ENCODE measurements around the gene BTBD2. TPM values are rescaled to one million over a fixed set of nuclear protein-coding genes. Genes with fewer than 3 reads are reported as not detected.

The BTBD2 gene
- total and polyA plus RNA-seq, 2 donors (not counting 1 experiment from before 2014, with no cell fraction given), result 75.2 to 85.6 TPM

- H2AFZ ChIP-seq (ENCODE audit: insufficient read depth, low read depth, low read length, poor library complexity, severe bottlenecking), result peak overlapping the region; percentile 54
- H3K36me3 ChIP-seq (replicated peaks in 1 of 2; ENCODE audit: control extremely low read depth in 1 of 2, control insufficient read depth in 1 of 2, extremely low read depth in 1 of 2, insufficient read depth in 2 of 2, low read length in 1 of 2), result no peaks in the 10 kb centered on the region
- no peaks in the 10 kb centered on the region for H3K9me3 Mint-ChIP-seq (ENCODE audit: insufficient read depth)
- DNase-seq, result peak; percentile 56
- H3K27me3 ChIP-seq (replicated peaks in 1 of 4; ENCODE audit: control extremely low read depth in 1 of 4, control insufficient read depth in 3 of 4, insufficient read depth in 4 of 4, low read length in 3 of 4), result no peaks in the 10 kb centered on the region
- peak; percentile 46 for ATAC-seq (ENCODE audit: low read depth)
- peaks cover 46% of the 10 kb centered on the region for H3K79me2 ChIP-seq (ENCODE audit: control insufficient read depth, insufficient read depth, low read length)
- CTCF ChIA-PET, result no interaction called here
- H4K20me1 ChIP-seq (ENCODE audit: control insufficient read depth, insufficient read depth, low read length, poor library complexity, severe bottlenecking), result peaks cover 27% of the 10 kb centered on the region
- intact Hi-C loops (cut with micrococcal nuclease), result loop anchor here (10.0 kb wide), 1 partner anchor 140 kb away; no protein-coding TSS in a partner anchor
- 11% methylated on average over 74 of the region's 74 CpGs for WGBS (ENCODE audit: insufficient coverage)
- H3K4me1 Mint-ChIP-seq, result peaks cover 30% of the 10 kb centered on the region
- no peak for TF ChIP-seq EZH2 (IDR thresholded peaks at IDR 0.05; ENCODE audit: borderline replicate concordance, insufficient read depth, low read depth, low read length, poor library complexity, severe bottlenecking)
- POLR2A ChIA-PET, result no interaction called here
- H3K4me3 ChIP-seq (ENCODE audit: control extremely low read depth in 1 of 5, extremely low read depth in 1 of 5, insufficient read depth in 1 of 5, low read depth in 2 of 5, low read length in 4 of 5), result peak overlapping the region in 4 of 5 experiments; percentile 17 to 55 (median 48)
- peak overlapping the region; percentile 54 for H3K9ac ChIP-seq (ENCODE audit: low read length)
- H3K27me3 Mint-ChIP-seq, result no peaks in the 10 kb centered on the region
- H3K27ac Mint-ChIP-seq, result peak overlapping the region; percentile 65
- H3K4me1 ChIP-seq (ENCODE audit: control insufficient read depth in 2 of 2, insufficient read depth in 2 of 2, low read length in 2 of 2), result peaks cover 15 to 24% of the 10 kb centered on the region in 2 donors
- H3K4me2 ChIP-seq (replicated peaks; ENCODE audit: low read depth, low read length, poor library complexity, severe bottlenecking), result peak overlapping the region; percentile 79
- H3K27ac ChIP-seq (ENCODE audit: low read length in 2 of 2), result no peak overlapping the region
- peak overlapping the region; percentile 60 for H3K4me3 Mint-ChIP-seq
- peaks cover 0 to 4% (median 0%) of the 10 kb centered on the region in 3 donors for H3K9me3 ChIP-seq (ENCODE audit: control extremely low read depth in 1 of 3, control insufficient read depth in 2 of 3, insufficient read depth in 1 of 3, low read length in 2 of 3)
Observed at GRCh38 chr19:2014731-2015607, 545 bp downstream of the BTBD2 start.

- peaks cover 38% of the 10 kb centered on the region for H3K79me2 ChIP-seq (ENCODE audit: control insufficient read depth, insufficient read depth, low read length)
- Mint-ChIP-seq H3K9me3 (ENCODE audit: insufficient read depth) (no peaks in the 10 kb centered on the region), H3K4me1 (peaks cover 26% of the 10 kb centered on the region), H3K27me3 (no peaks in the 10 kb centered on the region), H3K27ac (no peak overlapping the region), H3K4me3 (peak overlapping the region; percentile 60)
- intact Hi-C loops (cut with micrococcal nuclease), result loop anchor here (10.0 kb wide), 1 partner anchor 139 kb away; no protein-coding TSS in a partner anchor
- no peak overlapping the region for H2AFZ ChIP-seq (ENCODE audit: insufficient read depth, low read depth, low read length, poor library complexity, severe bottlenecking)
- DNase-seq, result no peak
- ChIA-PET POLR2A (no interaction called here), CTCF (no interaction called here)
- no peak overlapping the region for H3K27ac ChIP-seq (ENCODE audit: low read length in 2 of 2)
- H3K36me3 ChIP-seq (replicated peaks in 1 of 2; ENCODE audit: control extremely low read depth in 1 of 2, control insufficient read depth in 1 of 2, extremely low read depth in 1 of 2, insufficient read depth in 2 of 2, low read length in 1 of 2), result no peaks in the 10 kb centered on the region
- no peak overlapping the region for H3K4me3 ChIP-seq (ENCODE audit: control extremely low read depth in 1 of 5, extremely low read depth in 1 of 5, insufficient read depth in 1 of 5, low read depth in 2 of 5, low read length in 4 of 5)
- peaks cover 0 to 7% (median 0%) of the 10 kb centered on the region in 3 donors for H3K9me3 ChIP-seq (ENCODE audit: control extremely low read depth in 1 of 3, control insufficient read depth in 2 of 3, insufficient read depth in 1 of 3, low read length in 2 of 3)
- H3K4me1 ChIP-seq (ENCODE audit: control insufficient read depth in 2 of 2, insufficient read depth in 2 of 2, low read length in 2 of 2), result peaks cover 10 to 17% of the 10 kb centered on the region in 2 donors
- WGBS (ENCODE audit: insufficient coverage), result 89% methylated on average over 5 of the region's 5 CpGs
- no peak for TF ChIP-seq EZH2 (IDR thresholded peaks at IDR 0.05; ENCODE audit: borderline replicate concordance, insufficient read depth, low read depth, low read length, poor library complexity, severe bottlenecking)
- no peak overlapping the region for H3K9ac ChIP-seq (ENCODE audit: low read length)
- peak overlapping the region; percentile 79 for H3K4me2 ChIP-seq (replicated peaks; ENCODE audit: low read depth, low read length, poor library complexity, severe bottlenecking)
- H3K27me3 ChIP-seq (replicated peaks in 1 of 4; ENCODE audit: control extremely low read depth in 1 of 4, control insufficient read depth in 3 of 4, insufficient read depth in 4 of 4, low read length in 3 of 4), result no peaks in the 10 kb centered on the region
- no peak for ATAC-seq (ENCODE audit: low read depth)
- peaks cover 27% of the 10 kb centered on the region for H4K20me1 ChIP-seq (ENCODE audit: control insufficient read depth, insufficient read depth, low read length, poor library complexity, severe bottlenecking)
Observed at GRCh38 chr19:2014131-2014571, 1.4 kb downstream of the BTBD2 start.

All from B cell (primary cell).